ENCODE measurements around the gene KCNN3. TPM values are rescaled to one million over a fixed set of nuclear protein-coding genes. Genes with fewer than 3 reads are reported as not detected.

KCNN3 gene
- total RNA-seq, 1 experiment from 2014 or later, result 1.3 TPM

GRCh38 chr1:154729031-154729442 lies 141.0 kb downstream of the KCNN3 start:
- H3K27ac Mint-ChIP-seq, result no peak overlapping the region
- POLR2A ChIA-PET, result no interaction called here

DNA sequence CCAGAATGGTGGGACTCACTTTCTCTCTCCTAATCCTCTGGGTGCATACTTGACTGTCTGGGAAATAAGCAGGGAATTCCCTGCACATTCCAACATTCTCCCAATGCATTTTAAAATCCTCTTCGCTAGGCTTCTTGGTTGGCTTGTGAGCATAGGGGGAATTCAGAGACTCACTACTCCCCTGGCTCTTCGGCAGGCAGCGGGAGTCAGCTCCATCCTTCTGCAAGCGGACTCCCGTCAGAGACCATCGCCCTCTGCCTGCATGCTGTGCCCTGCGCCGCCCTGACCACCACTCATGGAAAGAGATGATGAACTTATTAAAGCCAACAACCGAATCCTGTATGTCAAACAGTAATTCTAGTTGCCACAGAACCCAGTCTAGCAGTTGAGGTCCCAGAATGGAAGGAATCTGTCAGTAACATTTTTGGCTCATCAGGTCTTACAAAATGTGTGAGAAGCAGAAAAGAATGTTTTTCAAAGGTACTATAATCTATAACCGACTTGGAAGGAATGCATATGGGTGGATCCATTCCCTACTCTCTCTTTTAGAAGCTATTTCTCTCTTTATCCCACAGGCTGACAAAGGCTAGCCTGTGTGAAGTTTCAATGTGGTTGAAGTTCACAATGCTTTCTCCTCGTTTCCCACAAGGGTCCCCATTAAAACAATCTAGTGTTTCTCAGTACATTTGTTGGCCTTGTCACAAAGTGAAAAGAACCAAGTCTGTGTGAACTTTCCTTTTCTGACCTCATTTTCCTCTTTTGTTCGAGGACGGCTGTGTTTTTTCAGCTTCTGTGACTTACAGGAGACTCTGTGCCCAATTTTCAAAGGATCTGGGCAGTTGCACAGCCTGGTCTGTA lies 143.0 kb downstream of the KCNN3 start:
- H3K4me1 Mint-ChIP-seq, result peaks cover 42% of the 10 kb centered on the region

More at GRCh38 chr1:154729031-154729442, 141.0 kb downstream of the KCNN3 start:
- TF ChIP-seq, protein P1, sequence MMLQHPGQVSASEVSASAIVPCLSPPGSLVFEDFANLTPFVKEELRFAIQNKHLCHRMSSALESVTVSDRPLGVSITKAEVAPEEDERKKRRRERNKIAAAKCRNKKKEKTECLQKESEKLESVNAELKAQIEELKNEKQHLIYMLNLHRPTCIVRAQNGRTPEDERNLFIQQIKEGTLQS (CRISPR knock-in tag; conservative IDR thresholded peaks at IDR 0.05), result no peak
- no peak overlapping the region for H3K4me3 Mint-ChIP-seq
- ATAC-seq, result no peak
- H3K9me3 Mint-ChIP-seq, result no peaks in the 10 kb centered on the region
- no peak for DNase-seq (ENCODE audit: low spot score)
- peaks cover 42% of the 10 kb centered on the region for H3K4me1 Mint-ChIP-seq
- CTCF ChIA-PET, result interaction anchor here (1.4 to 3.0 kb wide), 2 partner anchors 14 to 31 kb away, joined by 5 to 34 read pairs; no protein-coding TSS in a partner anchor
- no peaks in the 10 kb centered on the region; the same call in 1 of the 2 replicates for H3K27me3 Mint-ChIP-seq (ENCODE audit: low read depth)
- H3K36me3 Mint-ChIP-seq, result no peaks in the 10 kb centered on the region

More for the DNA sequence above, 143.0 kb downstream of the KCNN3 start:
- H3K36me3 Mint-ChIP-seq, result no peaks in the 10 kb centered on the region
- H3K27ac Mint-ChIP-seq, result no peak overlapping the region
- no peak for DNase-seq (ENCODE audit: low spot score)
- ChIA-PET CTCF (interaction anchor here (0.6 to 2.2 kb wide), 3 partner anchors 14 to 168 kb away, joined by 3 to 14 read pairs (median 3); no protein-coding TSS in a partner anchor), POLR2A (no interaction called here)
- H3K9me3 Mint-ChIP-seq, result no peaks in the 10 kb centered on the region
- H3K27me3 Mint-ChIP-seq (ENCODE audit: low read depth), result no peaks in the 10 kb centered on the region; the same call in 1 of the 2 replicates
- TF ChIP-seq, protein P2, sequence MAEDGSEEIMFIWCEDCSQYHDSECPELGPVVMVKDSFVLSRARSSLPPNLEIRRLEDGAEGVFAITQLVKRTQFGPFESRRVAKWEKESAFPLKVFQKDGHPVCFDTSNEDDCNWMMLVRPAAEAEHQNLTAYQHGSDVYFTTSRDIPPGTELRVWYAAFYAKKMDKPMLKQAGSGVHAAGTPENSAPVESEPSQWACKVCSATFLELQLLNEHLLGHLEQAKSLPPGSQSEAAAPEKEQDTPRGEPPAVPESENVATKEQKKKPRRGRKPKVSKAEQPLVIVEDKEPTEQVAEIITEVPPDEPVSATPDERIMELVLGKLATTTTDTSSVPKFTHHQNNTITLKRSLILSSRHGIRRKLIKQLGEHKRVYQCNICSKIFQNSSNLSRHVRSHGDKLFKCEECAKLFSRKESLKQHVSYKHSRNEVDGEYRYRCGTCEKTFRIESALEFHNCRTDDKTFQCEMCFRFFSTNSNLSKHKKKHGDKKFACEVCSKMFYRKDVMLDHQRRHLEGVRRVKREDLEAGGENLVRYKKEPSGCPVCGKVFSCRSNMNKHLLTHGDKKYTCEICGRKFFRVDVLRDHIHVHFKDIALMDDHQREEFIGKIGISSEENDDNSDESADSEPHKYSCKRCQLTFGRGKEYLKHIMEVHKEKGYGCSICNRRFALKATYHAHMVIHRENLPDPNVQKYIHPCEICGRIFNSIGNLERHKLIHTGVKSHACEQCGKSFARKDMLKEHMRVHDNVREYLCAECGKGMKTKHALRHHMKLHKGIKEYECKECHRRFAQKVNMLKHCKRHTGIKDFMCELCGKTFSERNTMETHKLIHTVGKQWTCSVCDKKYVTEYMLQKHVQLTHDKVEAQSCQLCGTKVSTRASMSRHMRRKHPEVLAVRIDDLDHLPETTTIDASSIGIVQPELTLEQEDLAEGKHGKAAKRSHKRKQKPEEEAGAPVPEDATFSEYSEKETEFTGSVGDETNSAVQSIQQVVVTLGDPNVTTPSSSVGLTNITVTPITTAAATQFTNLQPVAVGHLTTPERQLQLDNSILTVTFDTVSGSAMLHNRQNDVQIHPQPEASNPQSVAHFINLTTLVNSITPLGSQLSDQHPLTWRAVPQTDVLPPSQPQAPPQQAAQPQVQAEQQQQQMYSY (CRISPR knock-in tag; IDR thresholded peaks at IDR 0.05), result no peak
- TF ChIP-seq ZNF416 (CRISPR knock-in tag; IDR thresholded peaks at IDR 0.05), result no peak
- no peak for TF ChIP-seq AFF4 (CRISPR knock-in tag; IDR thresholded peaks at IDR 0.05; ENCODE audit: borderline replicate concordance)
- TF ChIP-seq, protein P3, sequence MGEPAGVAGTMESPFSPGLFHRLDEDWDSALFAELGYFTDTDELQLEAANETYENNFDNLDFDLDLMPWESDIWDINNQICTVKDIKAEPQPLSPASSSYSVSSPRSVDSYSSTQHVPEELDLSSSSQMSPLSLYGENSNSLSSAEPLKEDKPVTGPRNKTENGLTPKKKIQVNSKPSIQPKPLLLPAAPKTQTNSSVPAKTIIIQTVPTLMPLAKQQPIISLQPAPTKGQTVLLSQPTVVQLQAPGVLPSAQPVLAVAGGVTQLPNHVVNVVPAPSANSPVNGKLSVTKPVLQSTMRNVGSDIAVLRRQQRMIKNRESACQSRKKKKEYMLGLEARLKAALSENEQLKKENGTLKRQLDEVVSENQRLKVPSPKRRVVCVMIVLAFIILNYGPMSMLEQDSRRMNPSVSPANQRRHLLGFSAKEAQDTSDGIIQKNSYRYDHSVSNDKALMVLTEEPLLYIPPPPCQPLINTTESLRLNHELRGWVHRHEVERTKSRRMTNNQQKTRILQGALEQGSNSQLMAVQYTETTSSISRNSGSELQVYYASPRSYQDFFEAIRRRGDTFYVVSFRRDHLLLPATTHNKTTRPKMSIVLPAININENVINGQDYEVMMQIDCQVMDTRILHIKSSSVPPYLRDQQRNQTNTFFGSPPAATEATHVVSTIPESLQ (CRISPR knock-in tag; IDR thresholded peaks at IDR 0.05), result no peak
- TF ChIP-seq NR1H2 (CRISPR knock-in tag; IDR thresholded peaks at IDR 0.05), result no peak
- TF ChIP-seq ZSCAN18 (CRISPR knock-in tag; IDR thresholded peaks at IDR 0.05), result no peak
- no peak for TF ChIP-seq CREM (CRISPR knock-in tag; IDR thresholded peaks at IDR 0.05)
- TF ChIP-seq CREB1 (CRISPR knock-in tag; IDR thresholded peaks at IDR 0.05), result no peak
- TF ChIP-seq ZNF317 (CRISPR knock-in tag; IDR thresholded peaks at IDR 0.05; ENCODE audit: borderline replicate concordance, low read depth), result no peak
- no peak for TF ChIP-seq ZNF396 (CRISPR knock-in tag; IDR thresholded peaks at IDR 0.05; ENCODE audit: borderline replicate concordance)
- TF ChIP-seq OVOL2 (CRISPR knock-in tag; IDR thresholded peaks at IDR 0.05; ENCODE audit: borderline replicate concordance), result no peak
- no peak for TF ChIP-seq ZNF423 (CRISPR knock-in tag; IDR thresholded peaks at IDR 0.05)
- TF ChIP-seq GRHL2 (CRISPR knock-in tag; IDR thresholded peaks at IDR 0.05; ENCODE audit: insufficient replicate concordance, severe bottlenecking), result no peak
- ATAC-seq, result 0 out of 2 replicates have a peak, but pooled peaks have one; percentile 26
- H3K4me3 Mint-ChIP-seq, result no peak overlapping the region

Data from WTC11 (cell line).